Activated T-cell treated with anti-CD3 and anti-CD28 coated beads for 1 hour (primary cell): ENCODE results near the gene PDPK1.
A peak's percentile ranks its signal among the peaks of the same experiment; 100 is the strongest.
"Not testable (repeated sequence)": the region's sequence is repeated elsewhere in the genome, so short reads cannot be mapped to it uniquely, and the experiment has no call there.

Experiments
- DNase-seq: peaks from one replicate; pipeline ENCODE4 v3.0.0-alpha.2; 2020; ENCODE audit warnings: low read depth

Gene PDPK1

DNA sequence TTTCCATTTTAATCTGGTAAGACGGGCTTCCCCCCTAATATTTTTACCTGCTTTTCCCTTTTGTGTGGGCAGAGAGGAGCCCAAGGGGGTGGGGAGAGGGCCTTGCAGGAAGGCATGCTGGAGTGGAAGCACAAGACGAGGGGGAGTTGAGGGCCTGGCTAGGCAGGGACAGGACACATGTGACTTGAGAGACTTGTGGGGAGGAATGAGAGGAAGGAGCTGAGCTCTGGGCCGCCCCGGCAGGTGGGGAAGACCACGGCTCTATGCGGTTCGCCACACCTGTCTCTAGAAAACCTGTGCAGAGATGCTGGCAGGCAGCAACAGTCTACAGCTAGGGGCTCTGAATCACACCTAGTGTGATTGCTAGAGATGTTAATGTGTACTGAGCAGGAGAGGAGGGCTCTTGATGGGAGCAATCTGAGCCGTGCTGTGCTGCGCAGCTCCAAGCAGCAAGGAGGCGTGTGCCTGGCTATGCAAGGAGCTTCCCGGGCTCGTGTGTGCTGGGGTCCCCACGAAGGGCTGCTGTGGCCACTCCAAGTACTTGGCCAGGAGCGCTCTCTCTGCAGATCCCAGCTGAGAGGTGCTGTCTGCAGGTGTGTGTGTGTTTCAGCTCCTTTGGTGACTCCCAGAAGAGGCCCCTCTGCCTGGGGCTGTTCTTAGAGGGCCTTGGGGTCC is 50.2 kb downstream of the PDPK1 start:
- no peak for DNase-seq

DNA sequence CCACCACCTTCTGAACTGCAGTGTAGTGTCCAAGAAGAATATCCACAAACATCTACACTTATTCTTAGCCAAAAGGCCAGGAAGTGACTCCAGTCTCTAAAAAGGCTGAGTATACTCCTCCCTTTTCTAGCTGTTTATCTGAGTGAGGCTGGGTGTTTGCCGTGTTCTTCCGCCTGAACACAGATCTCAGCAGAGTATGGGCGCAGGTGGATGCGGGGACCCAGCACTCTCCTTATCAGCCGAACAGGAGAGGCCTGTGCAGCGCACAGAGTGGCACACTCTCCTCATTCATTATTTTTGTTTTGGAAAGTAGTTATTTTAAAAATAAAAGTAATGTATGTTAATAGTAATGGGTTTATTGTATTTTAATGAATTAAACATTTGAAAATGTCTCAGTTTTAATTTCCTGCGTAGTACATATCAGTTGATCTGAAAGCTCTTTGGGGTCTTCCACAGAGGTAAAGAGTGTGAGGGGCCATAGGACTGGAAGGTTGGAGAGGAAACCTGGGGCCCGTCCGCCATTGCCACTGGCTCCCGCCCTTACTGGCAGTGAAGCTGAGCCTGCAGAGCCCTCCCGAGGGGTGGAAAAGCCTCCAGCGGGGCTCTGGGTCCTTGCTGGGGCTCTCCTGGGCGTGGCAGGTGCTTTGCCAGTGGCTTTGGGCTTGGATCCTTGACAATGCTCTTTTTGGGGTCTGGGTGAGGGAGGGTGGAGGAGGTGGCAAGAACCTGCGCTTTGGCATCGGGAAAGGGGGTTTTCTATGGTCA is 53.8 kb downstream of the PDPK1 start:
- DNase-seq, result no peak

DNA sequence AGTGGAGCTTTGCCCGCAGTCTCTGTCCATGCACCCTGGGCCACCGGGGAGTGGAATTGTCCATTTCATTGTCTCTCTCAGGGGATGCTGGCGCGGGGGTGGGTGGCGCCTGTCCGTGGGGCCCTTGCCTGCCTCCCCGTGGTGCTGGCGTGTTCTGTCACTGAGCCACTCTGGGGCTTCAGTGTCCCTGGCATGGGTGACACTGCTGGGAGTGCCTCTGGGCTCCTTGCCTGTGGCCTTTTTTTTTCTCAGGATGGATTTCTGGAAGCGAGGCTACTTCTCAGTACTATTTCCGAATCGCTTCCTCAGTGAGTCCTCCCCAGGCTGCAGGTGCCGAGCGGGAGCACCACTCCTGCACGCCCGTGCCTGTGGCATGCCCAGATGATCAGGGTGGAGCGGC is 55.0 kb downstream of the PDPK1 start:
- no peak for DNase-seq

DNA sequence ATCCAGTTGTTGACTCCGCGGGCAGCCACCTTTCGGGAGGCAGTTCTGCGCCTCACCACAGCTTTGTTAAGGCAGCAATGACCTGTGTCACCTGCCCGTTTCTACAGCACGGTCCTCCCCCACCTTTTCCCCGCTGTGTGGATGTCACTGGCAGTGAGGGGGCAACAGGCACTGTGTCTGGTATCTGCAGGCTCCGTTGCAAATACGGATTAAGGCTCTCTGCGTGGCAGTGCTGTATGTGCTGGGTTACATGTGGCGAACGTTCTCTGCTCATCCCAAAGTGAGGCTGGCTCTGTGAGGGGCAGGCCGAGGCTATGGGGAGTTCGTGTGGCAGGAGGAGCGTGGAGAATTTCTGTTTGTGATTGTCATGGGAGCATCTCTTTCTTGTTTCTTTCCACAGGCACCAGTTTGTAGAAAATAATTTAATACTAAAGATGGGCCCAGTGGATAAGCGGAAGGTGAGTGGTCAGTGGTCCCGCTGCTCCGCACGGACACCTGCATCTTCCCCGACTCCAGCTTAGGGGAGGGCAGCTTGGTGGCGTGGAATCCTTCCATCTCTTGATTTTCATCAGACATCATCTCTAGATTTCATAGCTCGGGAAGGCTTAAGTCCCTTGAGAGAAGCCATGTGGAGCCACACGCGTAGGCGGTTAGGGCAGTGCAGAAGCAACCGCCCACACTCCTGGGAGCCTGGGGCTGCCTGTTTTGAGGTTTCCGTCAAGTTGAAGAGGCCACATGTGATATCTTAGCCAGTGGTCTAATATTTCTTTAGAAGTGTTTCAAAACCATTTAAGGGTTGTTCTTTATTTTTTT is 57.8 kb downstream of the PDPK1 start:
- no peak for DNase-seq

DNA sequence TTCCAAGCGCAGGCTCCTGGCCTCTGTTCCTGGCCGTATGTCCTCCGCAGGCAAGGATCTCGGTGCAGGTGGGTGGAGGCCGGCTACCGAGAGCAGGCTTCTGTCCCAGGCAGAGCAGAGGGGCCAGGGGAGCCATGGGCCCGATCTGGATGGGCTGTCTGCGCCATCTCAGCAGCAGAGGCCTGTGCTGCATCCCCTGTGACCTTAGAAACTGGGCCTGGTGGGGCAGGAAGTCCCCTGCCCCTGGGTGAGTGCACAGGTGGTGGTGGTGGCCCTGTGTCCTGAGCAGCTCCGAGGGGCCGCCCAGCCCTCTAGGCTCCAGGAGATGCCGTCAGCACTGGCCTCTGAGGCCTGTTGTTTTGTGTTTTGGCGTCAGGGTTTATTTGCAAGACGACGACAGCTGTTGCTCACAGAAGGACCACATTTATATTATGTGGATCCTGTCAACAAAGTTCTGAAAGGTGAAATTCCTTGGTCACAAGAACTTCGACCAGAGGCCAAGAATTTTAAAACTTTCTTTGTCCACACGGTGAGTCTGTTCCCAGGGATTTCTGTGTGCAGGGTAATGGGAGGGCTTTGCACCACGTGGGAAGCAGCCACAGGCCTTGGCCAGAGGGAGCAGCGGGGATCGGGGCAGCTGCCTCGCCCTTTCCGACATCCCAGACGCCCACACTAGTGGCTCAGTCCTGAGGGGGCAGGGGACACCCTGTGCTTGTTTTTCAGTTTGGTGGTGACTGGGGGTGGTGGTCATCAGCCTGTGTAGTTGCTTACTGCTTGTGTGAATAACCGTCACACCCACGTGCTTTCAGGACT is 59.1 kb downstream of the PDPK1 start:
- no peak for DNase-seq

DNA sequence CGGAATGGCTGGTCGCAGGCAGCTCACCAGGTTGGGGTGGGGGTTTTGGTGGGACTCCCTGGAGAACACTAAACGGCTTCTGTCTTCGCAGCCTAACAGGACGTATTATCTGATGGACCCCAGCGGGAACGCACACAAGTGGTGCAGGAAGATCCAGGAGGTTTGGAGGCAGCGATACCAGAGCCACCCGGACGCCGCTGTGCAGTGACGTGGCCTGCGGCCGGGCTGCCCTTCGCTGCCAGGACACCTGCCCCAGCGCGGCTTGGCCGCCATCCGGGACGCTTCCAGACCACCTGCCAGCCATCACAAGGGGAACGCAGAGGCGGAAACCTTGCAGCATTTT is 59.7 kb downstream of the PDPK1 start:
- no peak for DNase-seq

DNA sequence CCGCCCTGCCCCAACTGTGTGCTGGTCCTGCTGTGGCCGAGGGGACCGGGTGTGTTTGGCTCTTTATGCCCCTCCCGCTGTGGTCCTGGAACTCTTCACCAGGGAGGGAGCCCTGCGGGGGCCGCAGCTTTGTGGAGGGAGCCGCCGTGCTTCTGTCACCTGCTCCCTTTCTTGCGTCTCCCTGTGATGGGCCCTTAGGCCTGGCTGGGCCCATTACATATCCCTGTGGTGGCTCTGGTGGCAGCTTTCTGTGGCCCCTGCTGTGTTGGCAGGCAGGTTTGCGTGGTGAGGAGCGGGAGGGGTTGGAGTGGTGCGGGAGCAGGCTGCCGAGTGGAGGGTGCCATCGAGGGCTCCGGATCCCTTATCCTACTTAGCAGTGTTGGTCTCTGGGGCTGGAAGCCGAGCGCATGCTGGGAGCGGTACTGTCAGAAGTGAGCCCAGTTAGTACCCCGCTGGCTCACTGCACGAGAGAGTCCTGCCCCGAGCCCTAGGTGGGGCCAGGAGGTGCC is 60.4 kb downstream of the PDPK1 start:
- DNase-seq, result no peak

DNA sequence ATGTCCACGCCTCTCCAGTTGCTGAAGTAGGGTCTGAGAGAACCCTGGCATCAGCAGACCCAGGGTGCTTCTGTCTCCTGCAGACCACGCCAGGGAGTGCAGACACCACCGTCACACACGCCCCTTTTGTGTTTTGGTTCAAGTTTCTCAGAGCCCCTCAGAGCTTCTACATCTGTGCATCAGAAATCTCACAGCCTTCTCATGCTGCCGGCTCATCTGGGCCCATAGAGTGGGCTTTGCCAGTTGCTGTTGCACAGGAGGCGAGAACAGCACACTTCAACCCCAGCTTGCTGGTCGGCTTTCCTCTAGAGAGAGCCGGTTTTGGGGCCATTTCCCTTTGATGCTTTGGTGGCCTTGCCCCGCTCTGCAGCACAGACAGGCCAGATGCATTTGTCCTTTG is 60.9 kb downstream of the PDPK1 start:
- DNase-seq, result no peak

DNA sequence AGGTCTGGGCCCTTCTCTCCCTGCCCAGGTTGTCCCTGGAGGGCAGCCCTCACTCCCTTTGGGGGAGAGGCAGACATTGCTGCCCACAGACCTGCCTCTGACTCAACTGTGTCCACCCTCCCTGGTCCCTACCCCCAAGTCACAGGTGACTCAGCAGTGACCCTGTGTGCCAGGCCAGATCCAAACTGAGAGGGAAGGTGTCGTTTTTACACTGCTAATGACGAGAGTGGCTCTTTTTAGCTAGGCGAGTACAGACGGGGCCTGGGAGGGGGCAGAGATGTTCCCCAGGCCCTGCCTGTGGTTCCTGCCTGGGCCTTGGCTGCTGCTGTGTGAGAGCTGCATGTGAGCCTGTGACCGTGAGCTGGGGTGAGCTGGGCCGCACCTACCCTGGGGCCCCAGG is 61.3 kb downstream of the PDPK1 start:
- not testable (repeated sequence) for DNase-seq

DNA sequence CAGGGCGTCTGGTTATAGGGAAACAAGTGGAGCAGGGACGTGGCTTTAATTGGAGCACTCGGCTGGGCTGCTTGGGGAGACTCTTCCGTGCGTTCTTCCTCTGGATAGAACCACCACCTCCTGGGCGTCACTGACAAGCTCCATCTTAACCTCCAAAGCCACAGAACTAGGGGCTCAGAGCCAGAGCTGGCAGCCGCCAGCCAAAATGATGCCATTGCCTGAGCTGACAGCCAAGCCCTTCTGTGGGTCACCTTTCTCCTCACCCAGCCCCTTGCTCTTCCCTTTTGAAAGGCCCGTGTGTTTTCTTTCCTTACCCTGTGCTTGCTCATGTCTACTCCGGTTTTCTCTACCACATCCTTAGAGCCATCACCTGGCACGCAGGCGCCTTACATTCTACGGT is 62.0 kb downstream of the PDPK1 start:
- not testable (repeated sequence) for DNase-seq

DNA sequence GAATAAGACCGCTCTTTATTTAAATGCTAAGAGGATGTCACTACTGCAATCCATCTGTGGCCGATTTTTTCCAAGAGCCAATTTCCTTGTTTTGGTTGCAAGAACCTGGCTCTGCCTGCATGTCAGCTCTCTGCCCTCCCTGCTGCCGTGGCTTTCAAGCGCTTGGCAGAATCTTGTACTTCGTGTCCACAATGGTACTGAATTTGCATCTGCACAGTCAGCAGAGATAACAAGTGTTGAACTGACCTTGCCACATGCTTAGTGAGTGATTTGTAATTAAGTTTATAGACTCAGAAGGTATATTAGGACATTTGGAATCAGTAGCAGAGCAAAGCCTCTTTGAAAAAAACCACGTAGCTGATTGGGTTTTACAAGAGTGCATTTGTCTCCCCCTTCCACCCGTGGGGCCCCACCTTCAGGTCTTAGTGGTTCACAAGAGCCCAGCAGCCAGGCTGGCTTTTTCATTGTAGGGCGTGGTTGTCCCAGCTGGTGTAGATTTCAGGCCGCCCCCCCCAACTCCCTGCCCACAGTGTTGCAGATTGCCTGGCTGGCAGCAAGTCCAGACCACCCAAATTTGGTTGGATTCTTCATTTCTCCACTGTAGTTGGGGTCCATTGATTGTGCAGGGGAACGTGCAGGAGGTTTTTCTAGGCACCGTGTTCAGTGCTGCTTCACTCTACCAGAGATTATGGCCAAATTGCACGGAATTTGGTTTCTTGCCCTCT is 63.6 kb downstream of the PDPK1 start:
- not testable (repeated sequence) for DNase-seq

DNA sequence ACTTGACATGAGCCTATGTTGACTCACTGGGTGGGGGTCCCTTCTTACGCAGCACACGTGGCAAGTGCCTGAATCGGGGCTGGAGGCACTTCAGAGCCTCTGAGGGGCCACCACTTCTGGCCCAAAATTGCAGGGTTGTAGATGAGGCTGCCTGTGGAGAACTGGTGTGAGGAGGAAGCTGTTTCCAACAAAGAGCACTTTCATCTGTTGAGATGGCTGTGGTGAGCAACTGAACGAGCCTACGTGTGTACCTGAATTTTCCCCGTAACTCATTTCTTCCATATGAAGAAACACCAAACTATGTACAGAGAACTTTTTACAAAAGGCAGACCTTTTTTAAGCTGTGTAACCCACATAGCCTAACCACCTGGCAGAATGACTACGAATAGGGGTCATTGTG is 64.4 kb downstream of the PDPK1 start:
- not testable (repeated sequence) for DNase-seq

DNA sequence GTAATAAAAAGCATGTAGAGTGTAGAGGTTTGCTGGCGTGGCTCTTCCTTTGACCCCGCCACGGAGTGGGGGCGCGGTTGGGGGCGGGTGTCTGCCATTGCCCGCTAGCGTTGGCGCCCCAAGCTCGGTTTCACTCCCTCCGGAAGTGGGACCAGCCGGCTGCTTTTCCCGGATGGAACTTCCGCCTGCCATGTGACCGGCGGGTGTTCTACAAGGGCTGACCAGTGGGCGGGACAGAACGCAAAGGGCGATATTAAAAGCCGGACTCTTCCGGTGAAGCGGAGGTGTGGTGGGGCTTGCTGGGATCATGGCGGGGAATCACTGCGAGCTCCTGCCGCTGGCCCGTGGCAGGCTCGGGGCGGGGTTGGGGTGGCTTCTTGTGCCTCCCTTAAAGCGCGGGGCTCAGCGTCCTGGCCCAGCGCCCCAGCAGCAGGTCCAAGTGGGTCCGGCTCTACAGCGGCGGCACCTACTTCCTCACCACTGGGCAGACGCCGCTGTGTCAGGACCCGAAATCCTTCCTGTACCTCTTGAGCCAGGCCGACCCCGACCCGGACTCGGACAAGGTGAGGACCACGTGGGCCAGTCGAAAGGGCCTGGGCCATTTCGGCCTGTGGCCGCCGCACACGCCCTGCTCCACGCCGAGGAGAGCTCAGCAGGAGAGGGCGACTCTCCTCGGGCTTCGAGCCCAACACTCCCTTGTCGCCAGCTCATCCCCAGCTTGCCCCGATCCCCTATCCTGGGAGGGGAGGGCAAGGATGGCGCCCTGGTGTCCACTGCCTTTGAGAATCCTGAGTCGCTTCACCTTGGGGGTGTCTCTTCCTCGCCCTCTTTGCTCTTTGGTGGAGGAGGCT is 65.6 kb downstream of the PDPK1 start:
- DNase-seq, result peak; percentile 56

DNA sequence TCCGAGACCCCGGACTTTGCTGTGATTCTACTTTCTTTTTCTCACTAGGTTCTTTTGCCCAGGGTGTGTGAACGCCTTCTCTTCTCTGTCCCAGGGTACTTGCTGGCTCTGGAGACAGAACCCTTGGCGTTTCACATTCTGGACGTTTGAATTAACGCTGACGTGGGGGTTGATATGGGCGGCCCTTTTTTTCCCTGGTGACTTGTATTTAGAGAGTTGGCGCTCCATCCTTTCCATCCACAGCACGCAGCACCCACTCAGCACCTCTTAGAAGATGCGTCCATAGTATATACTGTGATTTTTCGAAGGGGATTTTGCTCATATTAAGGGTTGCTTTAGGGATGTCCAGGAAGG is 66.2 kb downstream of the PDPK1 start:
- DNase-seq, result not testable (repeated sequence)

DNA sequence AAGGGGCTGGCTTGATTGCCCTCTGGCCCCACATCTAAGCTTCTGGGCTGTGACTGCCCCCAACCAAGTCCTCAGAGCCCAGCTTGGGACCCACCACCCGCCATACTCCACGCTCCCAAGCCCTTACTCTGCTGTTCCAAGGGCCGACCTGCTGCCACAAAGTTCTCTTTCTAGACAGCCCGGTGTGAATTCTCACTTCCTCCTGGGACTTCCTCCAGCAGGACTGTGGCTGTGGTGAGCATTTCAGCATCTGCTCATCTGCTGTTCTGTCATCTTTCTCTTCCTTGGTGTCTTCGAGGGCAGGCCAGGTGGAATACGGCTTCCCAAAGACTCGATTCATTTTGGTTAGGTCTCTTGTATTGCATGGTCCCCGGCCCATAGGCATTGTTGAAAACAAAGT is 69.0 kb downstream of the PDPK1 start:
- not testable (repeated sequence) for DNase-seq

DNA sequence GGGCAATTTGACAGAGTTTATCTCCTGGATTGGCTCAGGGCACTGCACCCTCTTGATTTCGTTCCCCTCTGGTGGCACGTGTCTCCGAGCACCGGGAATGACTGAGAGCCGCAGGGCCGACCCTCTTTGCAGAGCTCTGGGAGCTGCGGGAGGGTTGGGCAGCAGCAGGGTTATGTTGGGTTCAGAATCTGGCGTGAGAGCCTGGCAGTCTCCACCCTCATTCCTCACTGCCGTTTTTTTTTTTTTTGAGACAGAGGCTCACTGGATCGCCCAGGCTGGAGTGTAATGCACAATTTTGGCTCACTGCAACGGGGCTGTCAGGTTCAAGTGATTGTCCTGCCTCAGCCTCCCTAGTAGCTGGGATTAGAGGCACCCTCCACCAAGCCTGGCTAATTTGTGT is 71.5 kb downstream of the PDPK1 start:
- not testable (repeated sequence) for DNase-seq

DNA sequence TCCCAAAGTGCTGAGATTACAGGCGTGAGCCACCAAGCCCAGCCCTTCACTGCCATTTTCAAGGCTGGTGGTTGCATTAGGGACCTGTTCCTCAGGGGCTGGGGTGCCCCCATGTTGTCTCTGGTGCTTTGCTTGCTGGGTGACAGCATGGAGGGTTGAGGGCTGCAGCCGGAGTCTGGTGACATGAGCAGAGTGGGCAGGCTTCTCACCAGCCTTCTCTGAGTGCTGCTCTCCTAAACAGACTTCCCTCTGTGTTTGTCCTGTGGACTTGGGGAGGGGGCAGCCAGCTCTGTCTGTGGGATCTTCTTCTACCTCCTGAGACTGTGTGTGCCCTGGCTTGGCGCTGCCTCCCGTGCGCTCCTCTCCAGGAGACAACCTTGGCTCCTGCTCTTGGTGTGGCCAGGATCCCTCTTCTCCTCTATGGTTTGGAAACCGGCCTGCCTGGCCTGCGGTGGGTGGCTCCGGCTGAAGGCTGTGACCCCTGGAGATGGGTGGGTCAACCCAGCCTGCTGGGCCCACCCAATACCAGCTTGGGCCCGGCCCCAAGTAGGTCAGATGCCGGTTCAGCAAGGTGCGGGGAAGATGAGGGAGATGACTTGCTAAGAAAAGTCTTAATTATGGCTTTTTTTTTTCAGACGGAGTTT is 72.1 kb downstream of the PDPK1 start:
- DNase-seq, result no peak

DNA sequence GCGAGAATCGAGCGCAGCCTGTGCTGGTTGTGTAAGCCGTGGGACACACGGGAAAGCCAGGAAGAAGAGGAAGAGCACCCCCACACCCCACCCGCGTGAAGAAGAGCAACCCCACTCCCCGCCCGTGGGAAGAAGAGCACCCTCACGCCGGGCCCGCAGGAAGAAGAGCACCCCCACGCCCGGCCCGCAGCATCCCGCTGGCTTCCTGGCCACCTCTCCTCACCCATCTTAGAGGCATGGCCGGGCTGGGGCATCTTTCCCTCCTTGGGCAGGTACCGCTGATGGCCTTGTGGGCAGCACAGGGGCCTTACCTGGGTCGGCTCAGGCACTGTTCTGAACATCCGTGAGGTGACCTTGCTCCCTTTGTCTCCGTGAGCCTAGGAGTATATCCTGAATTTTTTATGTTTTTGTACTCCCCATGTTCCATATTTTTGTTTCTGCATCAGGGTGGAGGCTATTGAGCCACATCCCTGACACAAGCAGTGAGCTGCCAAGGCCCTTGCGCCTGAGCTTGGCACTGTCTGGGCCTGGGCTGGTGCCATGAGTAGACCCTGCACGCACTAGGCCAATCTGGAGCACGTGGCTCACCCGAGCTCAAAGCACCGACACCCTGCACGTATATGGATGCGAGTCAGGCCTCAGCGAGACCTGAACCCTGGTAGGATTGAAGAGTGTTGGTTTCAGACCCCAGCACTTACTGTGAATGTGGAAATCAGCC is 73.1 kb downstream of the PDPK1 start:
- no peak for DNase-seq

DNA sequence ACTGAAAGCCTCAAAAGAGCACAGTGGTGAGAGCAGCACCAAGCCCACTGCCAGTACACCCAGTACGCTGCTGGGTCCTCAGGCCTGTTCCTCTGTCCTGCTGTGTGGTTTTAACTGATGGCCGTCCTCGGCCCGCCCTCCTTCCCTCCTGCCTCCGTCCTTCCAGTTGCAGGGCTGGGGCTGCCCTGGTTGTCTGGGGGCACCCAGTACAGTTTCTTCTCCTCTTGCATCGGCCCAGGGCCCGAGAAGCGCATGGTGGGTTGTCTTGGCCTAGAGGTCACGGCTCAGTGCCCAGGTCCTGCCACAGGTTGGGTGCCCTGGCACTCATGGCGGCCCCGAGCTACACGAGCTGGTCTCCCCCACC is 73.7 kb downstream of the PDPK1 start:
- DNase-seq, result no peak
